Activated B cell treated with CpG ODN at 0.5 μM for 24 hours (primary cell): ENCODE measurements around the gene SNPH. TPM values are rescaled to one million over a fixed set of nuclear protein-coding genes. Genes with fewer than 3 reads are reported as not detected.
A peak's percentile ranks its signal among the peaks of the same experiment; 100 is the strongest.
"Not testable (repeated sequence)": the region's sequence is repeated elsewhere in the genome, so short reads cannot be mapped to it uniquely, and the experiment has no call there.

Source experiments
- ATAC-seq: fragments of 200-7000 bp; cut with Tn5 transposase; one replicate; pipeline ENCODE4 v1.10.0; 2021; ENCODE audit warnings: low read depth, mild to moderate bottlenecking, moderate library complexity
- CTCF ChIA-PET: fragments of 350-600 bp; sonication (Branson Sonifier 250); formaldehyde crosslinking; loops from one replicate; lab custom pipeline; 2021; ENCODE audit warnings: antibody characterized with exemption; lab: Charles Lee
- POLR2A ChIA-PET: fragments of 350-600 bp; sonication (Branson Sonifier 250); formaldehyde crosslinking; loops from one replicate; lab custom pipeline; 2021; ENCODE audit warnings: antibody characterized with exemption; lab: Charles Lee
- DNase-seq: peaks from one replicate; pipeline ENCODE4 v3.0.0; 2022
- H3K27ac Mint-ChIP-seq: one replicate; pipeline ENCODE4 v1.8.0; 2020; ENCODE audit warnings: mixed read lengths
- H3K27me3 Mint-ChIP-seq: one replicate; pipeline ENCODE4 v1.8.0; 2021; ENCODE audit warnings: mixed read lengths
- H3K36me3 Mint-ChIP-seq: one replicate; pipeline ENCODE4 v1.8.0; 2021; ENCODE audit warnings: low read depth, mixed read lengths
- H3K4me1 Mint-ChIP-seq: one replicate; pipeline ENCODE4 v1.8.0; 2021; ENCODE audit warnings: mixed read lengths
- H3K4me3 Mint-ChIP-seq: one replicate; pipeline ENCODE4 v1.8.0; 2020; ENCODE audit warnings: mild to moderate bottlenecking, mixed read lengths
- H3K9me3 Mint-ChIP-seq: one replicate; pipeline ENCODE4 v1.8.0; 2020; ENCODE audit warnings: mixed read lengths
- CTCF ChIP-seq: fragments of 200-600 bp; IDR thresholded peaks from one replicate; pipeline ENCODE4 v1.8.0; 2022; ENCODE audit warnings: antibody characterized with exemption, mild to moderate bottlenecking
- intact Hi-C: fragments of 100-400 bp; cut with micrococcal nuclease; formaldehyde crosslinking; loops from one replicate; pipeline ENCODE4 v1.15.1; 2024
- total RNA-seq: library from RNA; stranded (reverse); gene quantifications from 2 replicates; pipeline ENCODE4 v1.2.3, GENCODE V29; 2022

SNPH gene
- total RNA-seq, 1 donor from 2014 or later, result 0.86 TPM

- Mint-ChIP-seq H3K4me1 (peaks cover 27% of the 10 kb centered on the region), H3K9me3 (no peaks in the 10 kb centered on the region), H3K36me3 (peaks cover 22% of the 10 kb centered on the region), H3K27me3 (no peaks in the 10 kb centered on the region), H3K4me3 (no peak overlapping the region), H3K27ac (no peak overlapping the region)
- no peak for TF ChIP-seq CTCF
- ATAC-seq (peak; percentile 40), DNase-seq (peak; percentile 12)
- ChIA-PET CTCF (interaction anchor here (1.5 kb wide), 1 partner anchor 167 kb away, joined by 4 read pairs; no protein-coding TSS in a partner anchor), POLR2A (interaction anchor here (1.1 kb wide), 1 partner anchor 11 kb away, joined by 4 read pairs; no protein-coding TSS in a partner anchor)
- intact Hi-C loops, result no loop called here
Observed at GRCh38 chr20:1336699-1337367, 70.7 kb downstream of the SNPH start.

- no peaks in the 10 kb centered on the region for H3K27me3 Mint-ChIP-seq
- H3K9me3 Mint-ChIP-seq, result no peaks in the 10 kb centered on the region
- intact Hi-C loops, result no loop called here
- no peak for TF ChIP-seq CTCF
- no peak overlapping the region for H3K4me3 Mint-ChIP-seq
- no peak overlapping the region for H3K27ac Mint-ChIP-seq
- DNase-seq, result peak; percentile 1
- CTCF ChIA-PET, result interaction anchor here (1.5 kb wide), 1 partner anchor 166 kb away, joined by 4 read pairs; no protein-coding TSS in a partner anchor
- H3K4me1 Mint-ChIP-seq, result peaks cover 24% of the 10 kb centered on the region
- no peak for ATAC-seq
- POLR2A ChIA-PET, result no interaction called here
- peaks cover 20% of the 10 kb centered on the region for H3K36me3 Mint-ChIP-seq
Observed at GRCh38 chr20:1337441-1337840, 71.3 kb downstream of the SNPH start.

GRCh38 chr20:1338096-1338495 lies 72.0 kb downstream of the SNPH start:
- Mint-ChIP-seq H3K4me3 (no peak overlapping the region), H3K4me1 (peaks cover 24% of the 10 kb centered on the region), H3K9me3 (no peaks in the 10 kb centered on the region), H3K27ac (no peak overlapping the region), H3K27me3 (no peaks in the 10 kb centered on the region), H3K36me3 (peaks cover 13% of the 10 kb centered on the region)
- no peak for ATAC-seq
- ChIA-PET POLR2A (no interaction called here), CTCF (interaction anchor here (1.4 to 1.5 kb wide), 2 partner anchors 165 kb away, joined by 3 to 4 read pairs; no protein-coding TSS in a partner anchor)
- TF ChIP-seq CTCF, result no peak
- peak; percentile 4 for DNase-seq
- intact Hi-C loops, result no loop called here

GRCh38 chr20:1338801-1339200 lies 72.7 kb downstream of the SNPH start:
- POLR2A ChIA-PET, result no interaction called here
- ATAC-seq, result no peak
- intact Hi-C loops, result no loop called here
- H3K4me3 Mint-ChIP-seq, result no peak overlapping the region
- CTCF ChIA-PET, result interaction anchor here (1.4 kb wide), 1 partner anchor 164 kb away, joined by 3 read pairs; no protein-coding TSS in a partner anchor
- peaks cover 24% of the 10 kb centered on the region for H3K4me1 Mint-ChIP-seq
- no peaks in the 10 kb centered on the region for H3K27me3 Mint-ChIP-seq
- no peaks in the 10 kb centered on the region for H3K9me3 Mint-ChIP-seq
- no peak for DNase-seq
- H3K36me3 Mint-ChIP-seq, result peaks cover 7% of the 10 kb centered on the region
- no peak overlapping the region for H3K27ac Mint-ChIP-seq
- TF ChIP-seq CTCF, result no peak

GRCh38 chr20:1341561-1342265 lies 75.6 kb downstream of the SNPH start:
- intact Hi-C loops, result no loop called here
- ChIA-PET CTCF (no interaction called here), POLR2A (no interaction called here)
- no peaks in the 10 kb centered on the region for H3K27me3 Mint-ChIP-seq
- H3K4me1 Mint-ChIP-seq, result peaks cover 10% of the 10 kb centered on the region
- H3K4me3 Mint-ChIP-seq, result no peak overlapping the region
- H3K27ac Mint-ChIP-seq, result no peak overlapping the region
- no peak for DNase-seq
- TF ChIP-seq CTCF, result no peak
- H3K36me3 Mint-ChIP-seq, result no peaks in the 10 kb centered on the region
- H3K9me3 Mint-ChIP-seq, result no peaks in the 10 kb centered on the region
- no peak for ATAC-seq

GRCh38 chr20:1343446-1344124 lies 77.5 kb downstream of the SNPH start:
- POLR2A ChIA-PET, H3K27ac Mint-ChIP-seq, CTCF ChIA-PET, H3K4me1 Mint-ChIP-seq, H3K9me3 Mint-ChIP-seq, ATAC-seq, H3K4me3 Mint-ChIP-seq, H3K27me3 Mint-ChIP-seq, intact Hi-C loops, H3K36me3 Mint-ChIP-seq, DNase-seq: not testable (repeated sequence)
